ENCODE results near the gene GRID1.
"Not testable (repeated sequence)": the region's sequence is repeated elsewhere in the genome, so short reads cannot be mapped to it uniquely, and the experiment has no call there.

The GRID1 gene

DNA sequence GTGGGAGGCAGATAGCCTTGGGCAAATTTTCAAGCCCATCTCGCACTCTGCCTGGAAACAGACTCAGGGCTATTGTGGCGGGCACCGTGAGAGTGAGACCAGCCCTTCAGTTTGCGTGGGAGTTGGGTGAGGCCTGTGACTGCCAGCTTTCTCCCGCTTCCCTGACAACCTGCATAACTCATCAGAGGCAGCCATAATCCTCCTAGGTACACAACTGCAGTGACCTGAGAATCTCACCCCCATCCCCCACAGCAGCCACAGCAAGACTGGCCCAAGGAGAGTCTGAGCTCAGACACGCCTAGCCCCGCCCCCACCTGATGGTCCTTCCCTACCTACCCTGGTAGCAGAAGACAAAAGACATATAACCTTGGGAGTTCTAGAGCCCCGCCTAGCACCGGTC is 275.4 kb downstream of the GRID1 start:
- no peak for DNase-seq

DNA sequence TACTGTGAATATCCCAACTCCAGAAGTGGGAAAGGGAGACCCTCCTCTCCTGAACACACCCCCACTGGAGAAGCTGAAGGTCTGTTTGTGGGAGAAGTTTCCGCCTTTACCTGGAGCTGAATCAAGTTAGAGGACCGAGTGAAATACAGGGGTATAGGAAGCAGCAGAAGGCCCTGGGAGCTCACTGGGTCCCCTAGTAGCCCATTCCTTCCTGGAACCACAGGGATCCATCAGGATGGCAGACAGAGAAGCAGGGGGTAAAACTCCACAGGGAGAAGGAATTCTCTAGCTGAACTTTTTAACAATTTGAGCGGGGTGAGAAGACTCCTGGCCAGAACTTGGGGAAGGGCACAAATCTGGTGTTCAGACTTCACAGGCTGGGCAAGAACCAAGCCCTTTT is 275.8 kb downstream of the GRID1 start:
- no peak for DNase-seq

DNA sequence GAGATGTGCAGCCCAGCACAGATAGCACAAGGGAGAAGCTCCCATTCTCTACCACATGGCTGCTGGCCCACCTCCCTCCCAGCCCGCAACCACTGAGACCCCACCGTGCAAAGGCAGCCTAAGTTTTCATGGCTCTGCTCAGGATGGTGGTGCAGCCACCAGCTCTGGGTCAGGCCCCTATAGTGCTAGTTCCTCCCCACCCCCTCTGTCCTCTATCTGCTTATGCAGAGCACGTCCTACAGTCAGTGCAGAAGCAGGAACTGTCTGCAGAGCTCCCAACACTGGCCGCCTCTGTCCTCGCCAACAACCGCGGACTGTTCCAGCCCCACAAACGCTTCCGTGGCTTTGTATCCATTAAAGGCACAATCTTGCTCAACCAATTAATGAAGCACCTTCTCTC is 278.9 kb downstream of the GRID1 start:
- DNase-seq = no peak

DNA sequence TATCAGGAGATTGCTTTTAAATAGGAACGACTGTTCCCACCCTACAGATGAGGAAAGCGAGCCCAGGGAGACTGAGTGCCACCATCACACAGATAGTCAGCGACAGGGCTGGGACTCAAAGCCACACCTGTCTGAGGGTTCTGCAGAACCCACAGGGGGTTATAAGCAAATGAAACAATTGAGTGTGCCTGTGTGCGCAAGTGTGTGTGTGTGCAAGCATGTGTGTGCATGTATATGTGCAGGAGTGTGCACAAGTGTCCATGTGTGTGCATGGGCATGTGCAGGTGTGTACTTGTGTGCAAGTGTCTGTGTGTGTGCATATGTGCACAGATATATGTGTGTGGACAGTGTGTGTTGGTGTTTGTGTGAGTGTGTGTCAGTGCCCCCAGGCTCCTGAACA is 280.2 kb downstream of the GRID1 start:
- no peak for DNase-seq

DNA sequence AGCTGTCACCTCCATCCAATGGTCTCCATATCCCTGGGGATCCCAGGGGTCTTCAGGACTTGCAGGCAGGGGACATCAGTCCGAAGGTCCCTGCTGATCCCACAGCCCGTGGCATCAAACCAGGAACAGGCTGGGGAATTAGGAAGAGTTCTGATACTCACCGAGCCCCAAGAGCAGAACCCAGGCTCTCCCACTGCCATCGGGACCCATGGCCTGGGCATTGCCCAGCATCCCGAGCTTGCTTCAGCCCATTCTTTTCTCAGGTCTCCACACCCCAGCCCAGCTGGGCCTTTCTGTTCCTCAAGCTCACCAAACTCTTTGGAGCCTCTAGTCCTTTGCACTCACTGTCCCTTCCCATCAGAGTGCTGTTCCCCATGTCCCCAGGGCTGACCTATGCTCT is 280.9 kb downstream of the GRID1 start:
- no peak for DNase-seq

- DNase-seq = no peak
Observed at GRCh38 chr10:86085136-86085535, 281.5 kb downstream of the GRID1 start.

DNA sequence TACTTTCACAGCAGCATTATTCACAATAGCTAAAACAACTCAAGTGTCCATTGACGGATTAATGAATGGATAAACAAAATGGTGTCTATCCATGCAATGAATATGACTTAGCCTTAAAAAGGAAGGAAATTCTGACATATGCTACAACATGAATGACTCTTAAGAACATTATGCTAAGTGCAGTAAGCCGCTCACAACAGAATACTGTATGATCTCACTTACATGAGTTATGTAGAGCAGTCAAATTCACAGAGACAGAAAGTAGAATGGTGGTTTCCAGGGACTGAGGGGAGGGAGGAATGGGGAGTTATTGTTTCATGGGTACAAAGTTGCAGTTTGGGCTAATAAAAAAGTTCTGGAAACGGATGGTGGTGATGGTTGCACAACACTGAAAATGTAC is 282.0 kb downstream of the GRID1 start:
- no peak for DNase-seq

GRCh38 chr10:86083664-86084175 is 282.9 kb downstream of the GRID1 start:
- no peak for DNase-seq

DNA sequence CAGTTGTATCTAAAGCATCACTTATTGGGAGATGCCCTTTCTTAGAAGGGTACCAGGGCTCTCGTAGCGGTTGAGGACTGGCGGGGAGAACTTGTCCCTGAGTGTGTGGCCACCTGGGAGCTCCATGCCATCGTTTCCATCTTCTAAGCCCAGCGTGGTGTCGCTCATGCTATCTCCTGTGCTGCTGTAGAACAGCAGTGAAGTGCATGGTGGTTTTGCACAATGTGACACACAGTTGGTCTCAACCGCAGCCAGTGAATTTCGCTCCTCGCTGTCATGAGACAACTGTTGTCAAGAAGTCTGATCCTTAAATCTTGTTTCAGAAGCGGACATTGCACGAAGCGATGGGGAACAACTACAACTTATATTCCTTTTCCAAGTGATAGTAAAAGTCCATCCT is 283.4 kb downstream of the GRID1 start:
- no peak for DNase-seq

DNA sequence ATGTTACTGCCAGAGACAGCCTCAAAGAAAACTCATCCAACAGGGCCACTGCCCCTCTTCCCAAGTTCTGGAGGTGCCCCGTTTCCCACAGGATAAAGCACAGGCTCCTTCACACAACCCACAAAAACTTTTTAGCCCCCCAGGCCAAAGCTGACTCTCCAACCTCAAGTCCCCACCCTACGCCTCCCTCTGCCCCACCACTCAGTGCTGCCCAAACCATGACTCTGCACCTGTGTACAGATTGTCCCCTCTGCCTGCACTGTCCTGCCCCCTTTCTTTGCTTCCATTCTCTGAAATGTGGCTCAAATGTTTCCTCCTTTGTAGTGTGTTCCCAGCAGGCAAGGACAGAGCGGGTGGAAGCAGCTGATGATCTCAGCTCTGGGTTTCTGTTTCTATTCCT is 284.0 kb downstream of the GRID1 start:
- DNase-seq = no peak

GRCh38 chr10:86079088-86079487 is 287.5 kb downstream of the GRID1 start:
- DNase-seq = no peak

DNA sequence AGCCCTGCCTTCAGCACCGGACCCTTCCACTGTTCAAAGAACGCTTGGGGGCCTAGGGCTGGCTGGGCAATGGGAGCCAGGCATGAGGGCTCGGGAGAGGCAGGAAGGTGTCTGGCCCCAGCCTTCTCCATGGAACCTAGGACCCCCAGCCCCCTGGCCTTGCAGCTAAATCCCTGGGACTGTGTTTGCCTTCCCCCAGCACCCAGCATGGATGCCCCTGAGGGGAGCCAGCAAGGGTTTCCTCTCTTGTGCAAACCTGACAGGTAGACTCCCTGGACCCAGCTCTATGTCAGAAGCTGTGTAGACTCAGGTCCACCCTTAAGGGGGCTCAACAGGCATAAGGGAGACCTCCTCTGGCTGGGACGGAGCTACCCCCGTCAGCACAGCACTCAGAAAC is 288.0 kb downstream of the GRID1 start:
- DNase-seq = no peak

DNA sequence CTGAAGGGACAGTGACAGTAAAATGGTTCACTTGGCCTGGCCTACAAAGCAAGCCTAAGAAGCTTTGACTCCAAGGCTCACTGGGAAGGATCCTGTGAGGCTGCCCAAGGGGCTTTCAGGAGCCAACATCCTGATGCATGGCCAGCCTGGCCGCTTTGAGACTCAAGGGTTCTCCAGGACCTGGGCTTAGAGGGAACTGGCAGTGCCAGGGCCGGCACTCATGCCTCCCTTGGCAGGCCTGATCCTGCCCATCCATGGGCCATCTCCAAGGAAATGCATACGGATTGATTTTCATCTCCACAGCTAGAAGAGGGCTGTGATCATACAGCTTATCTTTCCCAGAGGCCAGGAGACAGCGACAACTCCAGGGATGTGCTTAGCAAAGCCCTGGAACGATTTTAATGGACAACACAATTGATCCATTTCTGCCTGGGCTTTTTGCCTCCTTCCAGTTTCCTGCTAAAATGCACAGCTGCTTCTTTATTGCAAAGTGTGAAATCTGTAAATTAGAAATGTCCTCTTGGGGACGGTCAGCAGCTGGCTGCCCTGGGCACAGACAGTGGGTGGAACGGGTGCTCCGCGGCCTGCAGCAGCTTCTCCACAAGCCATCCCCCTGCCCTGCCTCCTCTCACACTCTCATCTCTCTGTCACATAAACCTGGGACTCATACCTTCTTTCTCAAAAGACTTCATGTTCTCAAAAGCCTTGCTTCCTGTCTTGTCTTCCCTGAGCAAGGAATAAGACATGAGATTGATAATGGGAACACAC is 288.5 kb downstream of the GRID1 start:
- DNase-seq = no peak

- no peak for DNase-seq
Observed at GRCh38 chr10:86077271-86077670, 289.3 kb downstream of the GRID1 start.

DNA sequence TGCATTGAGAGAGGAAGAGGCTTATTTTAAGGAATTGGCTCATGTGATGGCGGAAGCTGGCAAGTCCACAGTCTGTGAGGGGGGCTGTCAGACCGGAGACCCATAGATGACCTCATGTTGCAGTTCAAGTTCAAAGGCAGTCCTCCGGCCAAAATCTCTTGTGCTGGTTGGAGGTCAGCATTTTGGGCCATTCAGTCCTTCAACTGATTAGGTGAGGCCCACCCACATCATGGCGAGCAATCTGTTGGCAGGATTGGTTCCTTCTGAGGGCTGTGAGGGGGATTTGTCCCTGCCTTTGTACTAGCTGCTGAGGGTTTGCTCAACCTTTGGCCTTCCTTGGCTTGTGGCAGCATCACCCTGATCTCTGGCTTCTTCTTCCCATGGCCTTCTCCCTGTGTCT is 290.1 kb downstream of the GRID1 start:
- not testable (repeated sequence) for DNase-seq

DNA sequence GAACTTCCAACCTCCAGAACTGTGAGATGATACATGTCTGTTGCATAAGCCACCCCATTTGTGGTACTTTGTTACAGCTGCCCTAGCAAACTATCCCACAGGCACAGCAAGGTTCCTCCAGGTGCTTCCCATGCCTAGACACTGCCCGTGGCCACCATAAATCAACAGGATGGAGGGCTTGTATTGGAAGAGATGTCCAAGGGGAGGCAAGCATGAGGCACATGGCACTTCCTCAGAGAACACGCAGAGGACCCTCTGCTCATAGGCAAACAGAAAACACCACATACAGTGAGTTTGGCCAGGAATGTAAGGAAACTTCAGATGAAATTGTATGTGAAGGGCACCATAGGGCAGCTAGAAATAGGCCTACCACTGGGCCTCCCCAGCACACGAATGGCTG is 291.1 kb downstream of the GRID1 start:
- no peak for DNase-seq

DNA sequence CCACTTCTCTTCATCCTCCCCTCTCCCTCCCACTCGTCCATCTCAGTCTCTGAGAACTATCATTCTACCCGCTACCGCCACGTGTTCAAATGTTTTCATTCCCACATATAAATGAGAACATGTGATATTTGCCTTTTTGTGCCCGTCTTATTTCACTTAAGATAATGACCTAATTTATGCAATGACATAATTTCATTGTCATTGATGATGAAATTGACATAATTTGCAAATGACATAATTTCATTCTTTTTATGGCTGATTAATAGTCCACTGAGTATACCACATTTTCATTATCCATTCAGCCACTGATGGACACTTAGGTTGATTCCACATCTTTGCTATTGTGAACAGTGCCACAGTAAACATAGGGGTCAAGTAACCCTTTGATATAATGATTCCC is 292.3 kb downstream of the GRID1 start:
- no peak for DNase-seq

DNA sequence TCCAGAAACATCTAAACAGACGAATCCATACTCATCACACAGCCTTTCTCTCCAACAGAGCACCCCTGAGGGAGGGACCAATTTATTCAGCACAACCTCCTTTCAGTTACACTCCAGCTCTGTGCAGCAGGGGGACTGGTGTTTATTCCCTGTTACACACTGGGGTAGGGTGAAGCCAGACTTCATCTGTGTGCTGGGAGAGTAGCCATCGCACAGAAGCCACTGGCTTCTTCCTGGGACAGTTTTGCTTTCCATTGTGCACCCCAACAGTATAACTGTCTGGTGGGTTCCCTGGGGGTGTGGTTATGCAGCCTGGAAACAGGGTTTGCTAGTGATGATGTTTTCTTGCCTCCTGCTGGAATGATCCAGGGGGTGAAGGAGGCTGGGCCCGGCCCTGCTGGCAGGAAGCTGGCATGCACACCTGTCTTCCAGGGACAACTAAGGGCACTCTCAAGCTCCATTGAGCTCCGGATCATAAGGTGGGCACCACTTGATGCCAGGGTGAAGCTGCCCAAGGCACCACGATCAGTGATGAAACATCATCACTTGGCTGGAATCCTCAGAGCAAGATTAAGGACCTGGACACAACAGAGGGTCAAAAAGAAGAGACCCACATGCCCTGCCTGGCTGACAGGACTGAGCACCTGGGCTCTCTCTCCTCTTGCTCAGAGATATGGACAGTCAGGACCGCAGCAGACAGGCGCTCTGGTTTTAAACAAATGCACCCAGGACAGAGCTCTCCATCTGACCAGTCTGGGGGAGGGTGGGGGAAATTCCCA is 293.2 kb downstream of the GRID1 start:
- DNase-seq = no peak

- DNase-seq = no peak
Observed at GRCh38 chr10:86072413-86072812, 294.2 kb downstream of the GRID1 start.

GRCh38 chr10:86071758-86072157 is 294.8 kb downstream of the GRID1 start:
- DNase-seq = no peak

DNA sequence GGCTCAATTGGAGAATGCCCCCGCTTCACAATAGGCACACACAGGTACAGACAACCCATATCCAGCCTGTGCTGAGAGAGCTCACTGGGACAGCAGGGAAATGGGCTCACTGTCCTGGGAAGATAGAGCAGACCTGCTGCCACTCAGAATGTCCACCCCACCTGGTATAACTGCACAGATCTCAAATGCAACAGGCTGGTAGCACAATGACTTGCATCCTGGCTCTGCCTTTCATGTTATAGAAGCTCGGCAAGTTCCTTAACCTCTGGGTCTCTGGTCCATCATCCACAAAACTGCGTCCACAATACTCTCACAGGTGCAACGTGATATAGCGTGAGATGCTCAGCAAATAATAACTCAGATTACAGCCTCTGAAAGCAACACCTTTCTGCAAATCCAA is 295.4 kb downstream of the GRID1 start:
- no peak for DNase-seq

GRCh38 chr10:86070278-86070677 is 296.3 kb downstream of the GRID1 start:
- DNase-seq = no peak

GRCh38 chr10:86068231-86069054 is 298.2 kb downstream of the GRID1 start:
- DNase-seq = no peak

Measured in NCI-H1930 (cell line).